Mammary microvascular endothelial cell (primary cell): ENCODE data around the gene RPS6KA6. TPM values are rescaled to one million over a fixed set of nuclear protein-coding genes. Genes with fewer than 3 reads are reported as not detected.

Experiments
- total RNA-seq: library from RNA; depleted of rRNA; stranded (reverse); fragments of >200 nt; gene quantifications from 2 replicates; pipeline ENCODE4 v1.2.3, GENCODE V29; 2015

Gene RPS6KA6
- 0.13 and 0.15 TPM in 2 replicates for total RNA-seq

DNA sequence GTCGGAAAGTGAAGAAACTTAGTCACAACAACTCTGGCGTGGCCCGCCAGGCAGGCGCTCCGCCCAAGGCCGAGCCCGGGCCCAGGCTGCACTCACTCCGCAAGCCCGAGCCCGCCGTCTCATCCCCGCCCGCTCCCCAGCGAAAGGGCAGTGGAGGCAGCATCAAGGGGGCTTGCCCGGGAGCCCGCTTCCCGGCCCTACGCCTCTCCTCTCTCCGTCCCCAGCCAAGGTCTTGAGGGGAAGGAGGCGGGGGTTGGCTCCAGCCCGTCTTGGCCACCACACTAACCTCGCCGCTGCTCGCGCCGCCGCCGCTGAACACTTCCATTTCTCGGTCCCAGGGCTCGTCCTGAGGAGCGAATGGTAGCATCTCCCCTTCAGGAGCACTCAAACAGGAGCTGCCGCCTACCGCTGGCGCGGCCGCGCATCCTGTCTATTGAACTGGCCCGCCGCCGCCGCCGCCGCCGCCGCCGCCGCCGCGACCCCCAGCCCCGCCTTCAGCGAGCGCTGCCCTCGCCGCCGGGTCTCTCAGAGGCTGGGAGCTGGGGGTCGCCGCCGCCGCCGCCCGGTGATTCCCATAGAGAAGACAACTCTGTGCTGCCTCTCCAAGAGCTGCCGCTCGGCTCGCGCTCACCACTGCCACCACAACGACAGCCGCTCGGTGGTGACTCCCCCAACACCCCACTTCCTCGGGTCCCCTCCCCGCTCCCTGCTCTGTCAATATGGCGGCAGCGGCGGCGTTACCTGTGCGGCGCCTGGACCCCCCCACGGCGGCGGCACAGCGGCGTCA, at the start of gene RPS6KA6:
RPS6KA6 (minus strand) TSS at position 667 of the 787 bp plus-strand sequence; CDS start at position 367, 300 bp downstream.

